ENCODE measurements around the gene ACOT2.

The ACOT2 gene

GRCh38 chr14:73613419-73613963 is 44.5 kb downstream of the ACOT2 start:
- TF ChIP-seq, protein P1, sequence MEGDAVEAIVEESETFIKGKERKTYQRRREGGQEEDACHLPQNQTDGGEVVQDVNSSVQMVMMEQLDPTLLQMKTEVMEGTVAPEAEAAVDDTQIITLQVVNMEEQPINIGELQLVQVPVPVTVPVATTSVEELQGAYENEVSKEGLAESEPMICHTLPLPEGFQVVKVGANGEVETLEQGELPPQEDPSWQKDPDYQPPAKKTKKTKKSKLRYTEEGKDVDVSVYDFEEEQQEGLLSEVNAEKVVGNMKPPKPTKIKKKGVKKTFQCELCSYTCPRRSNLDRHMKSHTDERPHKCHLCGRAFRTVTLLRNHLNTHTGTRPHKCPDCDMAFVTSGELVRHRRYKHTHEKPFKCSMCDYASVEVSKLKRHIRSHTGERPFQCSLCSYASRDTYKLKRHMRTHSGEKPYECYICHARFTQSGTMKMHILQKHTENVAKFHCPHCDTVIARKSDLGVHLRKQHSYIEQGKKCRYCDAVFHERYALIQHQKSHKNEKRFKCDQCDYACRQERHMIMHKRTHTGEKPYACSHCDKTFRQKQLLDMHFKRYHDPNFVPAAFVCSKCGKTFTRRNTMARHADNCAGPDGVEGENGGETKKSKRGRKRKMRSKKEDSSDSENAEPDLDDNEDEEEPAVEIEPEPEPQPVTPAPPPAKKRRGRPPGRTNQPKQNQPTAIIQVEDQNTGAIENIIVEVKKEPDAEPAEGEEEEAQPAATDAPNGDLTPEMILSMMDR (IDR thresholded peaks at IDR 0.05; ENCODE audit: low read depth, low read length), result no peak
- peak overlapping the region; percentile 65 for H3K4me3 ChIP-seq (ENCODE audit: low read depth, low read length)

DNA sequence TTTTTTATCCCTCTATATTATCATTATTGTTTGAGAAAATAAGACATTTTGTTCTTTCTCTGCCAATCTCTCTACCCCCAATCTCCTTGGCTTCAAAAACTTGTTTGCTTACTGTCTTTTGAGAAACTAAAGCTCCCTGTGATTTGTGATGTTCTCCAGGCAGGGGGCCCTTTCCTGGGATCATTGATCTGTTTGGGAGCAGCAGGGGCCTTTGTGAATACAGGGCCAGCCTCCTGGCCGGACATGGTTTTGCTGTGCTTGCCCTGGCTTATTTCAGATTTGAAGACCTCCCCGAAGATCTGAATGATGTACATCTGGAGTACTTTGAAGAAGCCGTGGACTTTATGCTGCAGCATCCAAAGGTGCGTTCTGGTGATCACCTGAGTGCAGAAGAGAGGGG is 47.8 kb downstream of the ACOT2 start:
- TF ChIP-seq, protein P1 (IDR thresholded peaks at IDR 0.05; ENCODE audit: low read depth, low read length), result no peak
- no peak overlapping the region for H3K4me3 ChIP-seq (ENCODE audit: low read depth, low read length)

GRCh38 chr14:73619524-73619923 is 50.5 kb downstream of the ACOT2 start:
- H3K4me3 ChIP-seq (ENCODE audit: low read depth, low read length), result no peak overlapping the region
- TF ChIP-seq, protein P1 (IDR thresholded peaks at IDR 0.05; ENCODE audit: low read depth, low read length), result no peak

GRCh38 chr14:73620268-73620667 is 51.3 kb downstream of the ACOT2 start:
- TF ChIP-seq, protein P1 (IDR thresholded peaks at IDR 0.05; ENCODE audit: low read depth, low read length), result no peak

DNA sequence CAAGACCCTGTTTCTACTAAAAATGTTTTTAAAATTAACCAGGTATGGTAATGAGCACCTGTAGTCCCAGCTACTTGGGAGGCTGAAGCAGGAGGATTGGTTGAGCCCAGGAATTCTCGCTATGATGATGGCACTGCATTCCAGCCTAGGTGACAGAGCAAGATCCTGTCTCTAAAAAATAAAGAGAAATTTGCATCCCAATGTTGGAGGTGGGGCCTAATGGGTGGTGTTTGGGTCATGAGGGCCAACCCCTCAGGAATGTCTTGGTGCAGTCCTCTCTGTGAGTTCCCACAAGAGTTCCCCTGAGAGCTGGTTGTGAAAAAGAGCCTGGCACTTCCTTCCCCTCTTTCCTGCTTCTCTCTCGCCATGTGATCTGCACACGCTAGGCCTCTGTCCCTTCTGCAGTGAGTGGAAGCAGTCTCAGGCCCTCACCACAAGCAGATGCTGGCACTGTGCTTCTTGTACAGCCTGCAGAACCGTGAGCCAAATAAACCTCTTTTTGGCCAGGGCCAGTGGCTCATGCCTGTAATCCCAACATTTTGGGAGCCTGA is 54.6 kb downstream of the ACOT2 start:
- TF ChIP-seq, protein P1 (IDR thresholded peaks at IDR 0.05; ENCODE audit: low read depth, low read length), result no peak
- H3K4me3 ChIP-seq (ENCODE audit: low read depth, low read length), result no peak overlapping the region

More at GRCh38 chr14:73620268-73620667, 51.3 kb downstream of the ACOT2 start:
- H3K4me3 ChIP-seq (ENCODE audit: low read depth, low read length), result no peak overlapping the region

All from WI38 (cell line).